ENCODE data around the gene VPS72.

The VPS72 gene

GRCh38 chr1:151131701-151132334, 58.2 kb downstream of the VPS72 start:
- no peak for ATAC-seq
- TF ChIP-seq TSHZ2 (CRISPR knock-in tag; IDR thresholded peaks at IDR 0.05) (no peak), ISL1 (CRISPR knock-in tag; IDR thresholded peaks at IDR 0.05) (no peak), ARNTL (CRISPR knock-in tag; IDR thresholded peaks at IDR 0.05; ENCODE audit: borderline replicate concordance, low read depth) (no peak), ZFP30 (CRISPR knock-in tag; IDR thresholded peaks at IDR 0.05) (no peak), ESRRG (CRISPR knock-in tag; IDR thresholded peaks at IDR 0.05) (no peak), CSDC2 (CRISPR knock-in tag; IDR thresholded peaks at IDR 0.05) (no peak), ZNF8 (CRISPR knock-in tag; IDR thresholded peaks at IDR 0.05) (no peak)

GRCh38 chr1:151130987-151131586, 58.9 kb downstream of the VPS72 start:
- no peak for ATAC-seq
- no peak for TF ChIP-seq ISL1 (CRISPR knock-in tag; IDR thresholded peaks at IDR 0.05)
- TF ChIP-seq SNAI2 (CRISPR knock-in tag; IDR thresholded peaks at IDR 0.05) = no peak
- no peak for TF ChIP-seq ARNTL (CRISPR knock-in tag; IDR thresholded peaks at IDR 0.05; ENCODE audit: borderline replicate concordance, low read depth)
- no peak for TF ChIP-seq CREB5 (CRISPR knock-in tag; IDR thresholded peaks at IDR 0.05; ENCODE audit: low read depth)
- TF ChIP-seq TSHZ2 (CRISPR knock-in tag; IDR thresholded peaks at IDR 0.05) = no peak
- no peak for TF ChIP-seq ZNF70 (CRISPR knock-in tag; IDR thresholded peaks at IDR 0.05)
- no peak for TF ChIP-seq GLIS3 (CRISPR knock-in tag; IDR thresholded peaks at IDR 0.05)
- no peak for TF ChIP-seq CSDC2 (CRISPR knock-in tag; IDR thresholded peaks at IDR 0.05)
- no peak for TF ChIP-seq ZFP30 (CRISPR knock-in tag; IDR thresholded peaks at IDR 0.05)
- TF ChIP-seq RARB (CRISPR knock-in tag; IDR thresholded peaks at IDR 0.05) = no peak
- TF ChIP-seq ZNF565 (CRISPR knock-in tag; conservative IDR thresholded peaks at IDR 0.05; ENCODE audit: low read depth) = no peak
- TF ChIP-seq OSR1 (CRISPR knock-in tag; IDR thresholded peaks at IDR 0.05) = no peak
- TF ChIP-seq TOX (CRISPR knock-in tag; IDR thresholded peaks at IDR 0.05; ENCODE audit: borderline replicate concordance) = no peak

DNA sequence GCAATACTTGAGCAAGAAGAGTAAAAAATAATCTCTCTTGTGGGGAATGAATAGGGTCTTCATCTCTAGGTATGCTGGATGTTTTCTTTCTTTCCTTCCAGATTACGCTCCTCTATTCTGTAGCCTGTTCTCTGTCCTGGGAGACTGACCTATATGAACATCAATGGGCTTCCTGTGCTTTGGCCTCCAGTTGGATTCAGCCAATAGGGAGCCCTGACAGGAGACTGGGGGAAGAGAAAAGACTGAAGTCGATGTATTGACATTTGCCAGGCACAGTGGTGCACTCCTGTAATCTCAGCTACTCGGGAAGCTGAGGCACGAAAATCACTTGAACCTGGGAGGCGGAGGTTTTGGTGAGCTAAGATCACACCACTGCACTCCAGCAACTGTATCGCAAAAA, 61.2 kb downstream of the VPS72 start:
- no peak; the same call in 2 of the 3 replicates for ATAC-seq
- TF ChIP-seq ZNF565 (CRISPR knock-in tag; conservative IDR thresholded peaks at IDR 0.05; ENCODE audit: low read depth) (no peak), ESRRG (CRISPR knock-in tag; IDR thresholded peaks at IDR 0.05) (no peak), ZNF70 (CRISPR knock-in tag; IDR thresholded peaks at IDR 0.05) (no peak), CSRNP3 (CRISPR knock-in tag; IDR thresholded peaks at IDR 0.05) (no peak), TOX (CRISPR knock-in tag; IDR thresholded peaks at IDR 0.05; ENCODE audit: borderline replicate concordance) (no peak), ISL1 (CRISPR knock-in tag; IDR thresholded peaks at IDR 0.05) (no peak), BACH2 (CRISPR knock-in tag; IDR thresholded peaks at IDR 0.05; ENCODE audit: borderline replicate concordance) (no peak), RARB (CRISPR knock-in tag; IDR thresholded peaks at IDR 0.05) (no peak), PPARA (CRISPR knock-in tag; IDR thresholded peaks at IDR 0.05; ENCODE audit: borderline replicate concordance) (no peak), GLIS3 (CRISPR knock-in tag; IDR thresholded peaks at IDR 0.05) (no peak), SNAI2 (CRISPR knock-in tag; IDR thresholded peaks at IDR 0.05) (no peak), TSHZ2 (CRISPR knock-in tag; IDR thresholded peaks at IDR 0.05) (no peak), ZFP30 (CRISPR knock-in tag; IDR thresholded peaks at IDR 0.05) (no peak), CREB5 (CRISPR knock-in tag; IDR thresholded peaks at IDR 0.05; ENCODE audit: low read depth) (no peak), TCF4 (CRISPR knock-in tag; IDR thresholded peaks at IDR 0.05; ENCODE audit: borderline replicate concordance) (no peak), OSR1 (CRISPR knock-in tag; IDR thresholded peaks at IDR 0.05) (no peak), CSDC2 (CRISPR knock-in tag; IDR thresholded peaks at IDR 0.05) (no peak)
- TF ChIP-seq, protein P1, sequence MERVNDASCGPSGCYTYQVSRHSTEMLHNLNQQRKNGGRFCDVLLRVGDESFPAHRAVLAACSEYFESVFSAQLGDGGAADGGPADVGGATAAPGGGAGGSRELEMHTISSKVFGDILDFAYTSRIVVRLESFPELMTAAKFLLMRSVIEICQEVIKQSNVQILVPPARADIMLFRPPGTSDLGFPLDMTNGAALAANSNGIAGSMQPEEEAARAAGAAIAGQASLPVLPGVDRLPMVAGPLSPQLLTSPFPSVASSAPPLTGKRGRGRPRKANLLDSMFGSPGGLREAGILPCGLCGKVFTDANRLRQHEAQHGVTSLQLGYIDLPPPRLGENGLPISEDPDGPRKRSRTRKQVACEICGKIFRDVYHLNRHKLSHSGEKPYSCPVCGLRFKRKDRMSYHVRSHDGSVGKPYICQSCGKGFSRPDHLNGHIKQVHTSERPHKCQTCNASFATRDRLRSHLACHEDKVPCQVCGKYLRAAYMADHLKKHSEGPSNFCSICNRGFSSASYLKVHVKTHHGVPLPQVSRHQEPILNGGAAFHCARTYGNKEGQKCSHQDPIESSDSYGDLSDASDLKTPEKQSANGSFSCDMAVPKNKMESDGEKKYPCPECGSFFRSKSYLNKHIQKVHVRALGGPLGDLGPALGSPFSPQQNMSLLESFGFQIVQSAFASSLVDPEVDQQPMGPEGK (CRISPR knock-in tag; IDR thresholded peaks at IDR 0.05; ENCODE audit: borderline replicate concordance) = no peak
